GM12873 (cell line): ENCODE data around the gene NPRL2.

Experiments used
- TF ChIP-seq, protein P1 (sequence below): IDR thresholded peaks from 2 replicates; pipeline ENCODE4 v1.5.1; 2012; ENCODE audit warnings: low read depth, mild to moderate bottlenecking, moderate library complexity, low read length, control low read depth; ENCODE audit not compliant: insufficient read depth; ENCODE audit errors: missing control alignments

The NPRL2 gene

DNA sequence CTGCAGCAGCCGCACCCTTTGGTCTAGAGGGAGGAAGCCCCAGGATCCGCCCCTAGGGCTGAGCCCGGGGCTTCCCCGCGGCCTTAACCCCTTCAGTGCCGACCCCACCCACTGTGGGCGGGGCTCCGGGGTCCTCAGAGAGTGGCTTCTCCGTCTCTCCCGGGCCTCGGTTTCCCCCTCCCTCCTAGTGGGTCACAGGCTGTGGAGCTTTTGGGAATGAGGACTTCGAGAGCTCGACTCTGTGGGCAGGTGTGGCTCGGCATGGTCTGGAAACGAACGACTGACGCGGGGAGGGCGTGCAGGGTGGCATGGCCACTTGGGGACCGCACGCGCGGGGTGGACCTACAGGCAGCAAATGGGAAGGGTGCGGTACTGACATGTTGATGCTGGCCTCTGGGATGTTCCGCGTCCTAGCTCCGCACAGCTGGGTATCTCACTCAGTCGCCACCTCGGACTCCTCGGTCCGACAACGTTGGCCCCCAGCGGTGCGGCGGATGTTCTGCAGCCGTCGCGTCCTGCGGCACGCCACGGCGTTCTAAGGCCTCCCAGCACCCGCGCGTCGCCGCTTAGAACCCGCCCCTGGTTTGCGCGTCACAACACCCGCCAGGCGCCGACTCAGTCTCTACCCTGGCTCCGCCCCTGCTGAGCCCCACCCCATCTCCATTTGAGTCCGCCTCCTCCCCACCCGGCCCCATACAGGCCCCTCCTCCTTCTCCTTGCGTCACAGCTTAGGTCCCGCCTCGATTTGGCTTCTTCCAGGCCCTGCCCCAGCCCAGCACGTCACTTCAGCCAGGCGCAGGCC is 51.5 kb downstream of the NPRL2 start, which contains the start of the genes HYAL3 and NAA80:
Gene HYAL3, minus strand, starts transcription at position 570 of the 802 bp plus-strand sequence. CDS start 3,803 bp downstream, outside the sequence.
Gene NAA80, minus strand, starts transcription at position 570 of the 802 bp plus-strand sequence. CDS start 1,942 bp downstream, outside the sequence.
- TF ChIP-seq, protein P1, sequence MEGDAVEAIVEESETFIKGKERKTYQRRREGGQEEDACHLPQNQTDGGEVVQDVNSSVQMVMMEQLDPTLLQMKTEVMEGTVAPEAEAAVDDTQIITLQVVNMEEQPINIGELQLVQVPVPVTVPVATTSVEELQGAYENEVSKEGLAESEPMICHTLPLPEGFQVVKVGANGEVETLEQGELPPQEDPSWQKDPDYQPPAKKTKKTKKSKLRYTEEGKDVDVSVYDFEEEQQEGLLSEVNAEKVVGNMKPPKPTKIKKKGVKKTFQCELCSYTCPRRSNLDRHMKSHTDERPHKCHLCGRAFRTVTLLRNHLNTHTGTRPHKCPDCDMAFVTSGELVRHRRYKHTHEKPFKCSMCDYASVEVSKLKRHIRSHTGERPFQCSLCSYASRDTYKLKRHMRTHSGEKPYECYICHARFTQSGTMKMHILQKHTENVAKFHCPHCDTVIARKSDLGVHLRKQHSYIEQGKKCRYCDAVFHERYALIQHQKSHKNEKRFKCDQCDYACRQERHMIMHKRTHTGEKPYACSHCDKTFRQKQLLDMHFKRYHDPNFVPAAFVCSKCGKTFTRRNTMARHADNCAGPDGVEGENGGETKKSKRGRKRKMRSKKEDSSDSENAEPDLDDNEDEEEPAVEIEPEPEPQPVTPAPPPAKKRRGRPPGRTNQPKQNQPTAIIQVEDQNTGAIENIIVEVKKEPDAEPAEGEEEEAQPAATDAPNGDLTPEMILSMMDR: peak; percentile 61

DNA sequence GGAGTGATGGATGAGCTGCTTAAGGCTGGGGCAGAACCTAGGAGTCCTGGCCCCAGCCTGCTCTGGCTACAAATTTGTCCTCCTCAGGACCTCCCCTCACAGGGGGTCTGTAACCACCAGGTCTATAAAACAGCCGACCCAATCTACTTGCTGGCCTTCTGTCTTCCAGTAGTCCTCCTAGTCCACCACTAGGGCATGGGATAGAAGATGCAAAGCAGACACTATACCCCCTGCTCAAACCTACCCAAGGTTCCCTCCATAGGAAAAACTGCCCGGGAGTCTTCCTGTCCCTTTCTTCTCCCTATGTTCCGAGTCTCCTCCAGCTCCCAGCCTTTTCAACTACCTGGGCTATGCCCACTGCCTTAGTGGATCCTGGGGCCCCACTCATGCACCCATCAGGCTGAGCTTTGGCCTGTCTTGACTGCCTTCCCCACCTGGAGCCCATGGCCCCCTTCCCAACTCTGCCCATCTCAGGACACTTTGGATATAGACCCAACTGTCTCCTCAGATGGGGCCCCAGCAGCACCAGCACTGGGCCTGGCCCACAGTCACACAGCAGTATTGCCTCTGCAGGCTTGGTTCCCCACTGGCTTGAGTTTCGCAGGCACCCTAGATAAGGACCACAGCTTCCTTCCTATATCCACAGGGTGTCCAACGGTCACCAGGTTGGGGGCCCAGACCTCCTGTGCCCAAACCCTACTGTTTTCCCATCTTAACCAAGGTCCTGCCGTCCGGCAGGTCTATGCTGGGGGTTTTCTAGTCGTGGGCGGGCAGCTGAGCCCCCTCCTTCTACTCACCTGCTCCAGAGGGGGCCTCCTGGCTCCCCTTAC is 52.5 kb downstream of the NPRL2 start:
- TF ChIP-seq, protein P1: no peak

DNA sequence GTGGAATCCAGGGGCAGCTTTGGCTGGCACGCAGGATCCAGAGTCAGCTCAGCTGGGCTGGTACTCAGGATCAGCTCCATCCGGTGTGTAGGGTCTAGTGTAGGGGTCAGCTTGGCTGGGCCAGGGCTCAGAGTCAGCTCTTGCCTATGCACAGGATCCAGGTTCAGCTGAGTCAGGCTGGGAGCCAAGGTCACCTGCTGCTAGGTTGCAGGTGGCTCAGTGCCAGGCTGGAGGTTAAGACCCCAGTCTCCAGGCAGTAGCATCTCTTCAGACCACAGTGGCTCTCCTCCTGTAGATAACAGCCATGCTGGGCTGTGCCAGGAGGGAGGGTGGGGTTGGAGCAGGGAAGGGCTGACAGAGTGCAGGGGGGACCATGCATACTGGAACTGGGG is 53.2 kb downstream of the NPRL2 start:
- TF ChIP-seq, protein P1: no peak
